UCSD-AML1 (cell line): Measurements from ENCODE around the gene NONO.
A peak's percentile ranks its signal among the peaks of the same experiment; 100 is the strongest.
"Not testable (repeated sequence)": the region's sequence is repeated elsewhere in the genome, so short reads cannot be mapped to it uniquely, and the experiment has no call there.

Experiments used
- DNase-seq: peaks from one replicate; lab custom pipeline; 2025; ENCODE audit not compliant: unreplicated experiment; lab: John Stamatoyannopoulos, UW

Gene NONO, protein sequence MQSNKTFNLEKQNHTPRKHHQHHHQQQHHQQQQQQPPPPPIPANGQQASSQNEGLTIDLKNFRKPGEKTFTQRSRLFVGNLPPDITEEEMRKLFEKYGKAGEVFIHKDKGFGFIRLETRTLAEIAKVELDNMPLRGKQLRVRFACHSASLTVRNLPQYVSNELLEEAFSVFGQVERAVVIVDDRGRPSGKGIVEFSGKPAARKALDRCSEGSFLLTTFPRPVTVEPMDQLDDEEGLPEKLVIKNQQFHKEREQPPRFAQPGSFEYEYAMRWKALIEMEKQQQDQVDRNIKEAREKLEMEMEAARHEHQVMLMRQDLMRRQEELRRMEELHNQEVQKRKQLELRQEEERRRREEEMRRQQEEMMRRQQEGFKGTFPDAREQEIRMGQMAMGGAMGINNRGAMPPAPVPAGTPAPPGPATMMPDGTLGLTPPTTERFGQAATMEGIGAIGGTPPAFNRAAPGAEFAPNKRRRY

DNA sequence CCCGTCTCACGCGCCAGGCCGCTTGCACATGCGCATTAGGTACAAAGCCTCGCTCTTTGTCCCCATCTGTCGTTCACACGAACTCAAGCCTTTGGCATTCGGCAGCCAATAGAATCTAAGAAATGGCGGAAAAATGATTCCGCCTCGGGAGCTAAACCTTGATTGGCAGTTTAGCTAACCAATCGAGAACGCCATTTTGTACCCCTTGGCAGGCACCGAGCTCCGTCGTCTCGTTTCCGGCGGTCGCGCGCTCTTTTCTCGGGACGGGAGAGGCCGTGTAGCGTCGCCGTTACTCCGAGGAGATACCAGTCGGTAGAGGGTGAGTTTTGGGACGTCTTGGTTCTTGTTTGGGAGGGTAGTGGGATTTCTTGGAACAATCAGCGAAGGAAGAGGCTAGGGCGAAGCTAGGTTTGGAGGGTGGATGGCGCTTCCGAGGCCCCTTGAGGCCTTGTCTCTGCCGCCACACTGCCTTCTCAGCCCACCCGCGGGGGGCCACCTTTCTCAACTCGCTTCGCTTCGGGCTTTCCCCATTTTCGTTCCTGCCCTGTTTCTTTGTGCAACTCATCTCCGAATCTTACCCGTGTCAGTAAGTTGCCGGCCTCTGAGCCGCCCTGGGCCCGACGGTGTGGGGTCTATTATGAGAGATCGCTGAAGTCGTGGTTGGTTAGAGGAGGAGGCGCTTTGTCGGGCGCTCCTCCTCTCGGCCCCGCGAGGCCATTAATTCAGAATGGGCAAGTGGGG lies at the start of gene NONO:
NONO (plus strand) TSS at position 233 of the 741 bp plus-strand sequence. CDS start 7,003 bp downstream, outside the sequence.
- DNase-seq: peak; percentile 82

DNA sequence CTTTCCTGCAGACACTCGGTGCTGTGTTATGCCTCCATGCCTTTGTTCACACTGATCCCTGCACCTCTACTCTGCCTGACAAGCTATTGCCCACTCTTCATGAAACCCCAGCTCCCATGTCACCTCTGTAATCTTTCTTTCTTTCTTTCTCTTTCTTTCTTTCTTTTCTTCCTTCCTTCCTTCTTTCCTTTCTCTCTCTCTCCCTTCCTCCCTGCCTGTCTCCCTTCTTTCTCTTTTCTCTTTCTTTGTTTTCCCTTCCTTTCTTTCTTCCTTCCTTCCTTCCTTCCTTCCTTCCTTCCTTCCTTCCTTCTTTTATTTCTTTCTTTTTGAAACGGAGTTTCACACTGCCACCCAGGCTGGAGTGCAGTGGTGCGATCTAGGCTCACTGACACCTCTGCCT lies 48.0 kb upstream of the NONO start:
- DNase-seq: no peak

DNA sequence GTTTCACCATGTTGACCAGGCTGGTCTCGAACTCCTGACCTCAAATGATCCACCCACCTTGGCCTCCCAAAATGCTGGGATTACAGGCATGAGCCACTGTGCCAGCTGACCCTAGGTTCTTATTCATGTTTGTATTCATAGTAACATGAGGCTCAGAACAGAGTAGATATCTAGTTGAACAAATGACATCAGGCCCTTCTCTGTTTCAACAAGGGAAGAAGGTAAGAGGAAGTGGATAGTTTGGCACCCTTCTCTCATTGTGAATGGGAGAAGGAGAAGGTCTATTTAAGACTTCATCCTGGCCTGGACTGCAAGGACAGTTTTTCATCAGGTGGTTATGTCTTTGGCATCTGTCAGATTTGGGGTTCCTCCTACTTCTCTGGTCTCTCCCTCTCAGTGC lies 46.6 kb upstream of the NONO start:
- no peak for DNase-seq

DNA sequence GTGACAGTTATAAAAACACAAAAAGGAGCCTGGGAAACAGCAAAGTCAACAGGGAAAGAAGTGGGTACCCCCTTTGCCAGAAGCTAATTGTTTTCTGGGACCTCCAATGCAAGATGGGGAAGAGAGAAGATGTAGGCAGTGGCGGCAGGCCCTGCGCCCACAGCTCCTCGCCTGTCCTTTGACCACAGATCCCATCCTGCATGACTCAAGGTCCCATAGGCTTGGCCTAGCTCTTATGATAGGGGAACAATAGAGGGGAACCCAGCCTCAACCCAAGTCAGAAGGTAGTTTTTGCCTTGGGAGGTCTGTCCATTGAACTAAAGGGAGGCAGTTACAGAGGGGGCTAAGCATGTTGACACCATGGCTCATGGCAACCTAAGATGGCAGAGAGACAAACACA lies 43.7 kb upstream of the NONO start:
- no peak for DNase-seq

DNA sequence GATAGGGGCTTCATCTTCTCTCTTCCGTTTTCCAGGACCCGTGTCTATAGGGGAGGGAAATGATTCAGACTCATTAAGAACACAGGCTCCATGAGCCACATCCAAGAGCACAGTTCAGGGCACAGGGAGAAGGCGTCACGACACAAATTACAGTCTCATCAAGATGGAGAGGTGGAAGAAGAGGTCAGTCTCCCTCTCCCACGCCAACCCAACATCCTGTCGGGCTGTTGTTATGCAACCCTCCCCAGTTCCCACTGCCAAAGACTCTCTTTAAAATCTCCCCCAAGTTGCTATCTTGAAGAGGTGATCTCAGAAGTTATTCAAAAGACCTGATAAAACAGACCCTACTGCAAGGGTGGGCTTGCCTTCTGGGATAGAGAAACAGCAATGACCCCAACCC lies 42.1 kb upstream of the NONO start:
- no peak for DNase-seq

DNA sequence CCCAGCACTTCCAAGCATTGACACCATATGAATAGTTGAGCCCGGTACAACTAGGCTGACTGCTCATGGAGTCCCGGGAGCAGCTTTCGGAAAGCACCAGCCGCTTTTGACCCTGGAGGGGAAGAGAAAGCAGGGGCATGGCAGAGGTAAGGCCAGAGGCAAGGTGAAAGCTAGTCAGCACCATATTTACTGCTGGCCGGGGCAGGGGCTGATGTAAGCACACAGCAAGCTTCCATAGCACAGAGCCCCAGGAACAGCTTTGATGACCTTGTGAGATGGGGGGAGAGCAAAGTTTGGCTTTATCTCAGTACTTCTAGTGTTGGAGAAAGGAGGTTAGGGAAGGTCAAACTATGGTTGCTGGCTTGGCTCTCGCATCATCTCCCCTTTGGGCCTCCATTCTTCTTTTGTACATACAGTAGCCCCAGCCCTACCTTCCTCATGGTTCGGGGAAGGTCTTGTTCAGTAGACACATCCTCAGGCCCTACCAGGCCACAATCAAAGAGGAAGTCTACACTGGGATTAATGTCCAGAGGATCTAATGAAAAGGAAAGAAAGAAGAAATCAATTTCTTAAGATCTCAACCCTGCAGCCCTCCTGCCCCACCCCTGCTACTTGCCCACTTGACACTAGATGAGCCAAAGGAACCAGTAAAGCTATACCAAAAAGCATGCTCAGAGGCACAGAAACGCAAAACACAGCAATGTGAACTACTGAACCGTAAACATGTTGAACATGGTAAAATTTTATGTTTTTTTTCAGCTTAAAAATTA lies 38.9 kb upstream of the NONO start:
- DNase-seq: no peak

DNA sequence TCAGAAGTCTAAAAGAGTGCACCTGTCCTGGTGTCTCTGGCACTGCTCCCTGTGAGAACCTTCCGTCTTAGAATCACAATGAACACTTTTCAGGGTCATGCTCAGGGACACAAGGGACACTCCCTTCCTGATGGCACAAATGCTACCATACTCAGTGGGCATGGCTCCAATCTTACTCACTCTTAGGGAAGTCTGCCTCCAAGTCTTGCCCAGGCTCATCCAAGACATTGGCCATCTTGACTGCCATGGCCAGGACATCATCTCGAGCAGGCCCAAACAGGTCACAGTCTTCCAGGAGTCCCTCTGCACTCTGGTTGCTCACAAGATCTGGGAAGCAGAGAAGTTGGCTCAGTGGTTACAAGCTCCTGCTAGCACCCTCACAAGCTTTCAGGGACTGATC lies 38.3 kb upstream of the NONO start:
- DNase-seq: no peak

DNA sequence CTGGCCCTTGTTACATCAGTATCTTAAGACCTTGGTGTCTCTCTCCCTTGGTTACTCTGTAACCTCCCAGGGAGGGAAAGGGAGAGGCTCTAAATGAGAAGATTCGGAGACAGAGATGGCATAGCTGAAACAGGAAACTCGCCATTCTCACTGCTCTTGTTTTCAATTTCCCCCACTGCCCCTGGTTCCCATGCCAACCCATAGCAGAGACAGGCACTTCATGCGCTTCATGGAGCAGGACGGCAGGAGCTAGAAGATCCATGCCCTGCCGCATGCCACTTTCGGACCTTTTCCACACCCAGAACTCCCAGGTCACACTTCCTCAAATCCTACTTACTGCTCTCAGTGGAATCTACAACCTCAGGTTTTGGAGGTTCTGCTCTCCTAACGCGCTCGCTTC lies 32.6 kb upstream of the NONO start:
- no peak for DNase-seq

DNA sequence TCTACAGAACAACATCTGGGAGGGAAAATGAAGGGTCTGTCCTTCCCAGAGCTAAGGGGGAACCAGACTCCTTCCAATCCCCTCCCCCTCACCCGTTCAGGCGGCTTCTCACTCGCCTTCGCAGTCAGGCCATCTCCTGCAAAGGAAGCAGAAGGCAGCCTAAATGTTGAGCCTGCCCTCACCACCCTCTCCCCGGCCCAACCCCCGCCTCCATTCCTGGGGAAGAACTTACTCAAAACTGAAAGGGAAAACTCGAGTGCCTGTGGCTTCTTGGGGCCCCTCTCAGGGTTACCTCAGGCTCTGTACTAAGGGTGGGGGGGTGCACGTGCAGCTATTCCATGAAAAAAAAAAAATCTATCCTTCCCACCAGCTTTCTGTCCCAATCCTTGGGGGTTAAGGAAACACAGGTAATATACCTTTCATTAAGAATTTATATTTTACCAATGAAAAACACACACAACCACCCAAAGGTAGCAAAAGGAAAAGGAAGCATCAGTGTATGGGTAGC lies 31.9 kb upstream of the NONO start:
- peak; percentile 24 for DNase-seq

DNA sequence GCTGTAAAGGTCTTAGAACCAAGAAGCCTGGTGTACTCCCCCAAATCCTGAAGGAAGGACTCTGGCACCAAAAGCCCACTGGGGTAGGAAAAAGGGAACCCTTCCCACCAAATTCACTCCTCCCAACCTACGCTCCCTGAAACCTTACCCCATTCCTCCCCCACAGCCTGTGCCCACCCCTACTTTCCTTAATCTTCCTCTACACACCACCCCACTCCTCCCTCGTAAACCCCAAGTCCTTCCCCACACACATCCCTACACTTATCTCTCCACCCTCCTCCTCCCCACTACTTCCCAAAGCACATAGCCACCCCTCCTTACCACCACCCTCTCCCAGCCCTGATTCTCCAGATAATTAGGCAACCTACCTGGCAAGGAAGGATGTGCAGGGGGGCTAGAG lies 31.2 kb upstream of the NONO start:
- no peak for DNase-seq

DNA sequence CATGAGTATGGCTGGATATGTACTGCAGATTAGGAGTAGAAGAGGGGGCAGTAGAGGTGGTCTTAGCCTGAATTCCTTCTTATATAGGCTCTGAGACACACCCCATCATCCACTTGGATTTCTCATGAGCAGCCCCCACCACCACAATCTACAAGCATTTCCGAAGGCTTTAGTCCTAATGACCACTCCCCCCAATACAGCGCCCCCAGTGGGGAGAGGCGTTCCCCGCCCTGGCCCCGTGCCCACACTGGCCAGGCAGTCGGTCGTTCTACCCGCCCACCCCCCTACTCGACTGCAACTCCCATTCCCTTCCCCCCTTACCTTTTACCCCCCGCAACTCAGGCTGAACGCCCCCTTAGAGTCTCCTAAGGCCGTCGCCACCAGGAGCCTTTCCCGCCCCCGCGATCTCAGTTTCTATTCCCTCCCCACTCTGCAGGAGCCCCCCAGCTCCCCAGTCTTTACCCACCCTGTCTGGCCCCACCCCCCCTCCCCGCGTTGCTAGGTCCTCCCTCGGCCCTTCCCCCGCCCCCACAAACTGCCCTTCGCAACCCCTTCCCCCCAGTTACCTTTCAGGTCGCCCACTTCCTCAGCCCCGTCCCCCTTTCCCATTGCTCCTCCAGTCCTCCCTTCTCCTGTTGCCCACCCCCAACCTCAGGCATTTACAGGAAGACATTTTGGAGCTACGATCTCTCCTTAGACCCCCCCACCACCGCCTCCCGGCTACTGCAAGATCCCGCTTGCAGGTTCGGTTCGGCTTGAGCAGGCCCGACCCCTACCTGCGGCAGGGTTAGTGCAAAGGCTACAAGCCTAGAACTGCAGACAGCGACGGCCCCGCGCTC lies 30.0 kb upstream of the NONO start:
- peak; percentile 64 for DNase-seq

DNA sequence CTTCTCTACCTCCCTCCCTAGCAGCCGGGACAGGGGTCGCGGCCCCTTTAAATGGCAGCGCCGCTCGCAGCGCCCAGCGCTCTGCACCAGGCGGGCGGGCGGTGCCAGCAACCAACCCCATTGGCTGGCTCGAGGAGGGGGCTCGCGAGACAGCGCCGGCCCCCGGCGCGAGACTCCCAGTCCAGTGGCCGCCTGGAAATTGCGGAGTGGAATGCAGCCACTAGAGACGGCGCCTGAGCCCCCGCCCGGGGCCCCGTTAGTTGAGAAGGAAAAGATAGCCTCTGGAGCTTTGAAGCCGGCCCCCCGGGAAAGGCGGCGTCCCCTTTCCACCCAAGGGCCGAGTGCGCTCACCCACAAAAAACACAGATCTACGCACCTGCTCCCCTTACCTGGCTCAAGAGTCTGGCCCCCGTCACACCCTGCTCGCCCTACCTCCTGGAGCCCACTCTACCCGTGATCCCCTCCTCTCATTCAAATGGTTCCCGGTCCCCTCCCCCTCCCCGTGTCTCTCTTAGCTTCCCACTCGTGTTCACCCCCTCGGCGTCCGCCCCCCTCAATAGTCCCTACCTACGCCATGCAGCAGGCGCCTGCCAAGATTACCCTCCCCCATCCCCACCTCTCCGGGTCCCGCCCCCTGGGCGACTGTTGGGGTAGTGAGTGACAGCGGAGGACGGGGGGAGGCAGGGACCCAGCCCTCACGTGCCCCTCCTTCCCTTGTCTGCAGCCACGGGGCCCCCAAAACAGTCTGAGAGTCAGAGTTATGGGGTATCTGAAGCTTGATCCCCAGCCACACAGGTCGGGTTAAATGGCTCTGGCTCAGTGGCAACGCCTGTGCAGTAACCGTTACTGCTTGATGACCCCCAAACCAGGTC lies 29.1 kb upstream of the NONO start, which contains the start of gene ZMYM3:
ZMYM3 (minus strand) TSS at position 49 of the 872 bp plus-strand sequence. CDS start 885 bp downstream, outside the sequence.
- DNase-seq: peak; percentile 85

DNA sequence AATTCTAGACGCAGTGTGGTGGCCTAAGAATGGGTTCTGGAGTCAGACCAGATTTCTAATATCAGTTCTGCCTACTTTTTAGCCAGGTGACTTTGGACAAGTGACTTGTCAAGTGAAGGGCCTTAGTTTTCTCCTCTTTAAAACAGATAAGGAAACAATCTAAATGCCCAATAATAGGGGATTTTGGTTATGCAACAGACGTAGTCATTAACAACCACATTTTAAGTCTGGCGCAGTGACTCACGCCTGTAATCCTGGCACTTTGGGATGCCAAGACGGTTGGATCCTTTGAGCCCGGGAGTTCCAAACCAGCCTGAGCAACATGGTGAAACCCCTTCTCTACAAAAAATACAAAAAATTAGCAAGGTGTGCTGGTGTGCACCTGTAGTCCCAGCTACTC lies 27.4 kb upstream of the NONO start:
- DNase-seq: no peak

DNA sequence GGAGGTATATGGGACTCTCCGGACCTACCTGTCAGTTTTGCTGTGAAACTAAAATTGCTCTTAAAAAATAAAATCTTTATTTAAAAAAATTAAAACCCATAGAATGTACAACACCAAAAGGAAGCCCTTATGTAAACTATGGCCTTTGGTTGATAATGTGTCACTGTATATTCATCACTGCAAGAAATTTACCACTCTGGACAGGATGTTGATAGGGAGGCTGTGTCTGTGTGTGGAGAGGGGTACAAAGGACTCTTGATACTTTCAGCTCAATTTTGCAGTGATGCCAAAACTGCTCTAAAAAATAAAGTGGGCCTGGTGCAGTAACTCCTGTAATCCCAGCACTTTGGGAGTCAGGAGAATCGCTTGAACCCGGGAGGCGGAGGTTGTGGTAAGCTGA lies 26.6 kb upstream of the NONO start:
- no peak for DNase-seq

DNA sequence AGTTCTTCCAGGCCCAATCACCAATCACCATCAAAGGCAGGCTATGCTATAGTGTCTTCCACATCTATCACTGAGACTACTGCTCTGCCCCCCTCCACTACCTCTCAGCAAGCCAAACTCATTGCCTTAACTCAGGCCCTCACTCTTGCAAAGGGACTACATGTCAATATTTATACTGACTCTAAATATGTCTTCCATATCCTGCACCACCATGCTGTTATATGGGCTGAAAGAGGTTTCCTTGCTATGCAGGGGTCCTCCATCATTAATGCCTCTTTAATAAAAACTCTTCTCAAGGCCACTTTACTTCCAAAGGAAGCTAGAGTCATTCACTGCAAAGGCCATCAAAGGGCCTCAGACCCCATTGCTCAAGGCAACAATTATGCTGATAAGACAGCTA lies 14.8 kb upstream of the NONO start:
- DNase-seq: not testable (repeated sequence)

DNA sequence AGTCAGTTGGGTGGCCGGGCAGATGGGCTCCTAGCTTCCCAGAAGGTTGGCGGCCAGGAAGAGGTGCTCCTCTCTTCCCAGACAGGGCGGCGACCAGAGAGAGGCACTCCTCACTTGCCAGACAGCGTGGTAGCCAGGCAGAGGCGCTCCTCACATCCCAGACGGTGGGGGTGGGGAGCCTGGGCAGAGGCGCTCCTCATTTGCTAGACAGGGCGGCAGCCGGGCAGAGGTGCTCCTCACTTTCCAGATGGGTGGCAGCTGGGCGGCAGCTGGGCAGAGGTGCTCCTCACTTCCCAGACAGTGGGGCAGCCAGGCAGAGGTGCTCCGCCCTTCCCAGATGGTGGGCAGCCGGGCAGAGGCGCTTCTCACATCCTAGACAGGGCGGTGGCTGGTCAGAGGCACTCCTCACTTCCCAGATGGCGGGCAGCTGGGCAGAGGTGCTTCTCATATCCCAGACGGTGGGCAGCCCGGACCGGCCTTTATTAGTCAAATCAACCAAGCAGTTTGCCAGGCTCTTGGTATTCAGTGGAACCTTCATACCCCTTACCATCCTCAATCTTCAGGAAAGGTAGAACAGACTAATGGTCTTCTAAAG lies 13.5 kb upstream of the NONO start:
- DNase-seq: no peak

DNA sequence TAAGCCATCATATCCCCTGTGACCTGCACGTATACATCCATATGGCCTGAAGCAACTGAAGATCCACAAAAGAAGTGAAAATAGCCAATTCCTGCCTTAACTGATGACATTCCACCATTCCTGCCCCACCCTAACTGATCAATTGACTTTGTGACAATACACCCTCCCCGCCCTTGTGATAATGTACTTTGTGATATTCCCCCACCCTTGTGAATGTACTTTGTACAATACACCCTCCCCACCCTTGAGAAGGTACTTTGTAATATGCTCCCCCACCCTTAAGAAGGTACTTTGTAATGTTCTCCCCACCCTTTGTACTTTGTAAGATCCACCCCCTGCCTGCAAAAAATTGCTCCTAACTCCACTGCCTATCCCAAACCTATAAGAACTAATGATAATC lies 11.1 kb upstream of the NONO start:
- not testable (repeated sequence) for DNase-seq

DNA sequence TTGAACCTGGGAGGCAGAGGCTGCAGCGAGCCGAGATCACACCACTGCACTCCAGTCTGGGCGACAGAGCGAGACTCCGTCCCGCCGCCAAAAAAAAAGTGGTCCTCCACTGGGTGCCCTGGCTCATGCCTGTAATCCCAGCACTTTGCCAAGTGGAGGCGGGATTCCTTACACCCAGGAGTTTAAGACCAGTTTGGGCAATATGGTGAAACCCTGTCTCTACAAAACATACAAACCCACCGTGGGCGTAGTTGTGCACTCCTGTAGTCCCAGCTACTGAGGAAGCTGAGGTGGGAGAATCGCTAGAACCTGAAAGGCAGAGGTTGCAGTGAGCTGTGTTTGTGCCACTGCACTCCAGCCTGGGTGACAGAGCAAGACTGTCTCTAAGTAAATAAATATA lies 2.1 kb upstream of the NONO start:
- not testable (repeated sequence) for DNase-seq
